Suppressor macrophage treated with lipopolysaccharide for 4 hours (primary cell): ENCODE measurements around the gene ZAR1.
A peak's percentile ranks its signal among the peaks of the same experiment; 100 is the strongest.
"Not testable (repeated sequence)": the region's sequence is repeated elsewhere in the genome, so short reads cannot be mapped to it uniquely, and the experiment has no call there.

Experiments
- DNase-seq: peaks from one replicate; pipeline ENCODE4 v3.0.0-alpha.2; 2020

The ZAR1 gene

GRCh38 chr4:48490012-48490679, at the start of gene ZAR1:
ZAR1 (plus strand) TSS chr4:48490252; CDS start chr4:48490292, 40 bp downstream.
- no peak for DNase-seq

- DNase-seq, result peak; percentile 19
Measured at GRCh38 chr4:48440914-48441313, 49.1 kb upstream of the ZAR1 start.

- DNase-seq, result peak; percentile 42
Measured at GRCh38 chr4:48445704-48446103, 44.3 kb upstream of the ZAR1 start.

- no peak for DNase-seq
Measured at GRCh38 chr4:48446642-48447041, 43.4 kb upstream of the ZAR1 start.

- DNase-seq, result no peak
Measured at GRCh38 chr4:48449151-48449550, 40.9 kb upstream of the ZAR1 start.

- no peak for DNase-seq
Measured at GRCh38 chr4:48450740-48451139, 39.3 kb upstream of the ZAR1 start.

GRCh38 chr4:48451656-48452055, 38.4 kb upstream of the ZAR1 start:
- not testable (repeated sequence) for DNase-seq

- no peak for DNase-seq
Measured at GRCh38 chr4:48454591-48454990, 35.5 kb upstream of the ZAR1 start.

GRCh38 chr4:48461000-48461399, 29.1 kb upstream of the ZAR1 start:
- DNase-seq, result no peak

- DNase-seq, result no peak
Measured at GRCh38 chr4:48462363-48462762, 27.7 kb upstream of the ZAR1 start.

GRCh38 chr4:48467442-48467841, 22.6 kb upstream of the ZAR1 start:
- DNase-seq, result no peak

GRCh38 chr4:48467891-48468290, 22.2 kb upstream of the ZAR1 start:
- no peak for DNase-seq

- no peak for DNase-seq
Measured at GRCh38 chr4:48470137-48470536, 19.9 kb upstream of the ZAR1 start.

- no peak for DNase-seq
Measured at GRCh38 chr4:48470570-48470969, 19.5 kb upstream of the ZAR1 start.

GRCh38 chr4:48472794-48473193, 17.3 kb upstream of the ZAR1 start:
- no peak for DNase-seq

GRCh38 chr4:48475770-48476169, 14.3 kb upstream of the ZAR1 start:
- no peak for DNase-seq

- no peak for DNase-seq
Measured at GRCh38 chr4:48478273-48478672, 11.8 kb upstream of the ZAR1 start.

- DNase-seq, result no peak
Measured at GRCh38 chr4:48481581-48481980, 8.5 kb upstream of the ZAR1 start.

GRCh38 chr4:48483006-48483776, 6.9 kb upstream of the ZAR1 start, which contains the start of gene SLC10A4:
SLC10A4 (plus strand) TSS chr4:48483343; CDS start chr4:48483562, 219 bp downstream.
- no peak for DNase-seq

GRCh38 chr4:48483777-48484493, 6.1 kb upstream of the ZAR1 start:
- peak; percentile 5 for DNase-seq

- DNase-seq, result no peak
Measured at GRCh38 chr4:48484494-48485168, 5.4 kb upstream of the ZAR1 start.

- no peak for DNase-seq
Measured at GRCh38 chr4:48489683-48490011, 405 bp upstream of the ZAR1 start.
